ENCODE data around the gene SLC36A3. TPM values are rescaled to one million over a fixed set of nuclear protein-coding genes. Genes with fewer than 3 reads are reported as not detected.
"Not testable (repeated sequence)": the region's sequence is repeated elsewhere in the genome, so short reads cannot be mapped to it uniquely, and the experiment has no call there.

The SLC36A3 gene
- total and polyA plus RNA-seq, 3 donors from 2014 or later, result 4.2 to 21.9 (median 8.3) TPM

- 49 to 53% methylated on average over 16 to 17 of the region's 17 CpGs for WGBS, 2 donors
- Histone ChIP-seq H3K4me1 (peaks cover 26% of the 10 kb centered on the region), H3K4me3 (peak overlapping the region in 1 of 2 donors; percentile 18), H3K9me3 (no peaks in the 10 kb centered on the region), H3K36me3 (ENCODE audit: low read depth, missing control alignments) (no peaks in the 10 kb centered on the region), H3K27ac (no peak overlapping the region), H3K27me3 (no peaks in the 10 kb centered on the region)
- intact Hi-C loops (cut with DNase I; ENCODE audit: low total_unique reads), result no loop called here
- peak; percentile 81 for DNase-seq
- TF ChIP-seq, protein P1, sequence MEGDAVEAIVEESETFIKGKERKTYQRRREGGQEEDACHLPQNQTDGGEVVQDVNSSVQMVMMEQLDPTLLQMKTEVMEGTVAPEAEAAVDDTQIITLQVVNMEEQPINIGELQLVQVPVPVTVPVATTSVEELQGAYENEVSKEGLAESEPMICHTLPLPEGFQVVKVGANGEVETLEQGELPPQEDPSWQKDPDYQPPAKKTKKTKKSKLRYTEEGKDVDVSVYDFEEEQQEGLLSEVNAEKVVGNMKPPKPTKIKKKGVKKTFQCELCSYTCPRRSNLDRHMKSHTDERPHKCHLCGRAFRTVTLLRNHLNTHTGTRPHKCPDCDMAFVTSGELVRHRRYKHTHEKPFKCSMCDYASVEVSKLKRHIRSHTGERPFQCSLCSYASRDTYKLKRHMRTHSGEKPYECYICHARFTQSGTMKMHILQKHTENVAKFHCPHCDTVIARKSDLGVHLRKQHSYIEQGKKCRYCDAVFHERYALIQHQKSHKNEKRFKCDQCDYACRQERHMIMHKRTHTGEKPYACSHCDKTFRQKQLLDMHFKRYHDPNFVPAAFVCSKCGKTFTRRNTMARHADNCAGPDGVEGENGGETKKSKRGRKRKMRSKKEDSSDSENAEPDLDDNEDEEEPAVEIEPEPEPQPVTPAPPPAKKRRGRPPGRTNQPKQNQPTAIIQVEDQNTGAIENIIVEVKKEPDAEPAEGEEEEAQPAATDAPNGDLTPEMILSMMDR (IDR thresholded peaks at IDR 0.05), result peak; percentile 71 to 74 (median 72)
- no peak for TF ChIP-seq POLR2A (IDR thresholded peaks at IDR 0.05)
Measured at GRCh38 chr5:151239237-151239861, 64.2 kb downstream of the SLC36A3 start.

DNA sequence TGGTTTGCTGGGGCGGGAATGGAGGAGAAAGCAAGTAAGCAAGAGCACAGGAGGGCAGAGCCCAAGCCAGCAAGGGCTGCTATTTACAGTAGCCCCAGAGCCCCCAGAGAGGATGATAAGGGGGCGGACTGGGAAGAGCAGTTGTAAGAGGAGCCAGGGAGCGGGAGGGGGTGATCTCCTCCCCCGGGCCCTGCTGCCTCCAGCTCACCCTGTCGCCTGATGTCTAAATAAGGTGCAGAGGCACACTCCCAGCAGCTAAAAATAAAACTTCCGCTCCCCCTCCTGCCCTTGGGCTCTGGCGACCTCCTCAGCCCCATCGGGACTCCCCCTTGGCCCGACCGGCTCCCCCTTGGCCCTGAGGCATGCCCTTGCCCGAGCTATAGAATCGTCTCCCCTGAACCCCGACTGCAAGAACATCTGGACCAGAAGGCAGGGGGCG, 65.2 kb downstream of the SLC36A3 start:
- H3K36me3 ChIP-seq (ENCODE audit: low read depth, missing control alignments), result no peaks in the 10 kb centered on the region
- TF ChIP-seq, protein P1 (IDR thresholded peaks at IDR 0.05), result no peak
- no peak for TF ChIP-seq POLR2A (IDR thresholded peaks at IDR 0.05)
- H3K27me3 ChIP-seq, result no peaks in the 10 kb centered on the region
- peak overlapping the region in 1 of 2 donors; percentile 18 for H3K4me3 ChIP-seq
- intact Hi-C loops (cut with DNase I; ENCODE audit: low total_unique reads), result no loop called here
- WGBS, 2 donors, result 3 to 8% methylated on average over 14 of the region's 14 CpGs
- no peaks in the 10 kb centered on the region for H3K9me3 ChIP-seq
- peak overlapping the region; percentile 1 to 56 for H3K27ac ChIP-seq
- peak; percentile 71 for DNase-seq
- peaks cover 35% of the 10 kb centered on the region for H3K4me1 ChIP-seq

GRCh38 chr5:151237685-151238084, 65.9 kb downstream of the SLC36A3 start:
- no peak for TF ChIP-seq POLR2A (IDR thresholded peaks at IDR 0.05)
- TF ChIP-seq, protein P1 (IDR thresholded peaks at IDR 0.05), result no peak
- no peak overlapping the region for H3K4me3 ChIP-seq

GRCh38 chr5:151236888-151237287, 66.7 kb downstream of the SLC36A3 start:
- Histone ChIP-seq H3K36me3 (ENCODE audit: low read depth, missing control alignments) (no peaks in the 10 kb centered on the region), H3K4me3 (no peak overlapping the region), H3K27me3 (no peaks in the 10 kb centered on the region), H3K4me1 (peaks cover 35% of the 10 kb centered on the region), H3K9me3 (no peaks in the 10 kb centered on the region), H3K27ac (no peak overlapping the region)
- 73 to 92% methylated on average over 1 of the region's 1 CpG for WGBS, 2 donors
- TF ChIP-seq, protein P1 (IDR thresholded peaks at IDR 0.05), result no peak
- TF ChIP-seq POLR2A (IDR thresholded peaks at IDR 0.05), result no peak
- intact Hi-C loops (cut with DNase I; ENCODE audit: low total_unique reads), result no loop called here
- DNase-seq, result no peak

More at GRCh38 chr5:151237685-151238084, 65.9 kb downstream of the SLC36A3 start:
- peak overlapping the region in 1 of 2 donors; percentile 56 for H3K27ac ChIP-seq
- no peak for DNase-seq
- no peaks in the 10 kb centered on the region for H3K9me3 ChIP-seq
- peaks cover 35% of the 10 kb centered on the region for H3K4me1 ChIP-seq
- H3K36me3 ChIP-seq (ENCODE audit: low read depth, missing control alignments), result no peaks in the 10 kb centered on the region
- intact Hi-C loops (cut with DNase I; ENCODE audit: low total_unique reads), result no loop called here
- H3K27me3 ChIP-seq, result no peaks in the 10 kb centered on the region
- WGBS, 2 donors, result 36 to 48% methylated on average over 7 of the region's 7 CpGs

- H3K27ac ChIP-seq, result peak overlapping the region; percentile 34 to 71
- intact Hi-C loops (cut with DNase I; ENCODE audit: low total_unique reads); H3K27me3 ChIP-seq; H3K36me3 ChIP-seq (ENCODE audit: low read depth, missing control alignments); DNase-seq; H3K9me3 ChIP-seq: not testable (repeated sequence)
- 75 to 81% methylated on average over 6 of the region's 6 CpGs for WGBS, 2 donors
- peak overlapping the region in 1 of 2 donors; percentile 0 for H3K4me3 ChIP-seq
- peaks cover 35% of the 10 kb centered on the region for H3K4me1 ChIP-seq
Measured at GRCh38 chr5:151235239-151235571, 68.4 kb downstream of the SLC36A3 start.

Measured in testis (tissue), 3 donors.